HG02798 (cell line): Measurements from ENCODE around the gene PKD1L1.
"Not testable (repeated sequence)": the region's sequence is repeated elsewhere in the genome, so short reads cannot be mapped to it uniquely, and the experiment has no call there.

Source experiments
- ATAC-seq: cut with Tn5 transposase; IDR thresholded peaks from one replicate; pipeline ENCODE4 v1.9.1; 2021; ENCODE audit warnings: mild to moderate bottlenecking; ENCODE audit not compliant: unreplicated experiment, poor library complexity

The PKD1L1 gene

DNA sequence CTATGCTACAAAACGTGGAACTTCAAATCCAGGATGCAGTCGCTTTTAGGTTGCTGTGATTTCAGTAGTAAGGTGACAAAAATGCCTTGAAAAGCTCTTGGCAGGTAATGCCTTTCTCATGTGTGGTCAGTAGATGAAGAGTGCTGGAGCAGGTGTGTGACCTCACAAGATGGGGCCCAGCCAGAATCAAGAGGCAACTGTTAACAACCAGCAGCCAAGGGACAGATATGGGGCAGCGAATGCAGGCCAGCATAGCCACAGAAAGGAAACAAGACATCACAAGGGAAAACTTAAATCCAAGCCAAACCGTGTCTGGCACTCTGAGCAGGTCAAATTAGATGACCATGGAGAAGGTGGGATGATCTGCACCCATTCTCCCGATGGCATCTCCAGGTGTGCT lies 18.9 kb upstream of the PKD1L1 start:
- no peak for ATAC-seq

DNA sequence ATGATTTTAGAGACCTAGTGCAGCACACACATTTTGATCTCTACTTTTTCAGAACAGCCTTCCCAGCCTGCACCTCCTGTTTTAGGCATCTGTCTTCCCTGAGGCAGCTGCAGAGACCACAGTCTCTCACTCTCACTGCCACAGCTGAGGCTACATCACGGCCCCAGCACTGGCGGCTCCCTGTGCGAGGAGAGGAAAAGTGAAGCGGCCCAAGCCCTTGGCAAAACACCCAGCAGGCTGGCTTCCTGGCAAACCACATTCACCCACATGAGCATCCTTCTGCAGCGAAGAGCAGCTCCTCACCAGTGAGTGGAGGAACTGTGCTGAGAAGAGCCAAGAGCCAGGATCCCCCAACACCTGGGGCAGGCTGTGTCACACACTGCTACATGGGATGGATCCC lies 17.2 kb upstream of the PKD1L1 start:
- ATAC-seq: no peak

DNA sequence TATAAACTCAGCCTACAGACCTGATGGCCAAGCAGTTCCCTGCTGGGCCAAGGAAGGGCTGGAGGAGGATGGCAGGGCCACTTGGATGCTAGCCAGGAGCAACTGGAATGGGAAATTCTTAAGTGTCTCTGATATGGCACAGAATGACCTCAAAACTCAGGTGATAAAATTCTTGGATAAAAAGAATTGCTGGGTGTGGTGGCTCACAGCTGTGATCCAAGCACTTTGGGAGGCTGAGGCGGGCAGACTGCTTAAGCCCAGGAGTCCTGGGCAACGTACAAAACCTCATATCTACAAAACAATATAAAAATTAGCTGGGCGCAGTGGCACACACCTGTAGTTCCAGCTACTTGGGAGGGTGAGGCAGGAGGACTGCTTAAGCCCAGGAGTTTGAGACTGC lies 14.0 kb upstream of the PKD1L1 start:
- no peak for ATAC-seq

DNA sequence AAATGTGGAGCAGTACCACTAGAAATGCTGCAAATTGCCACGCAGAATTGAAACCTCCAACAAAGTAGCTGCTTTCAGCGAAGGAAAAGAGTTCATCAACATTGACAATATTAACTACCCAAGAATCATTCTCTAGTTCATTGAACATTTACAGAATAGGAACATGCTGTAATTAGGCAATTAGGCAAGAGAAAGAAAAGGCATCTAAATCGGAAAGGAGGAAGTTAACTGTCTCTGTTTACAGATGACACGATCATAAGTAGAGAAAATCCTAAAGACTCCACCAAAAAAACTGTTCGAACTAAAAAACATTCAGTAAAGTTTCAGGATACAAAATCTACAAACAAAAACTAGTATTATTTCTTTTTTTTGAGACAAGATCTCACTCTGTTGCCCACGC lies 8.9 kb upstream of the PKD1L1 start:
- no peak for ATAC-seq

DNA sequence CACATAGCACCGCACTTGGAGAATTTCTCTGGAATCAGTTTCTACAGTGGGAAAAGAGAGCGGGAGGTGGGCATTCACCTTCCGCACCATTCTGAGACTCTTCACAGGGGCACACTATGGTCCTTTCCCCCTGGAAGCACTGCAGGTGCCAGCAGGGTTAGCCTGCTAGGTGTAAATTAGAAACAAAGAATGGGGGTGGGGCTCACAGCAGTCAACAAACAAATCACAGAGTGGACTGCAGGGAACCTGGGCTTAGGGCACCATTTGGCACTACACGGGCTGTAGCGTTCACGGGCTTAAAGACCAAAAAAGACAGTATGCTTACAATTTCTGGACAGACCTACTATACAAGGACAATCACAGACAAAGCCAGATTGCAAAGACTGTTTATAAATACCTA lies 8.0 kb upstream of the PKD1L1 start:
- ATAC-seq: no peak

DNA sequence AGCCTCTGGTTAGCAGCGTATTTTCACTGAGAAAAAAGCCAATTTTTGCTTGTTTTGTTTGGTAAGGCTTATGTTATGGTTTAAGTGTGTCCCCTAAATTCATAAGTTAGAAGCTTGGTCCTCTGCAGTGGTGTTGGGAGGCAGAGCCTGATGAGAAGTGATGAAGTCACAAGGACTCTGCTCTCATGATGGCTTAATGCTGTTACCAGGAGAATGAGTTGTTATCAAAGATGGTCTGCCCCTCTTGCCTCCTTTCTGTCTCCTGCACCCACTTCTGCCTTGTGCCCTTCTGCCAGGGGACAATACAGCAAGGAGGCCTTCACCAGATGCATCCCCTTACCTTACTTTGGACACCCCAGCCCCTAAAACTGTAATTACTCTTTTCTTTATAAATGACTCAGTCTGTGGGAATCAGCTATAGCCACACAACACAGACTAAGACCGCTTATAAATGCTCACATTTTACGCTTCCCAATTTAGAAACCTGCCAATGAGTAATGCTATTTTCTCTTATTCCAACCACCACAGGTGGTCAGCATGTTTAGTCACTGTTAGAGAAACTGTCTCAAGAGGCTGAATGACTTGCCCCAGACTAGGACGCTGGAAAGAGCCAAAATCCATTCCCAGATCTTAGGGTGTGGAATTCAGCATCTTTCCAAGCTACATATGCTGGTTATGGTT lies 6.1 kb upstream of the PKD1L1 start:
- ATAC-seq: peak; percentile 59

DNA sequence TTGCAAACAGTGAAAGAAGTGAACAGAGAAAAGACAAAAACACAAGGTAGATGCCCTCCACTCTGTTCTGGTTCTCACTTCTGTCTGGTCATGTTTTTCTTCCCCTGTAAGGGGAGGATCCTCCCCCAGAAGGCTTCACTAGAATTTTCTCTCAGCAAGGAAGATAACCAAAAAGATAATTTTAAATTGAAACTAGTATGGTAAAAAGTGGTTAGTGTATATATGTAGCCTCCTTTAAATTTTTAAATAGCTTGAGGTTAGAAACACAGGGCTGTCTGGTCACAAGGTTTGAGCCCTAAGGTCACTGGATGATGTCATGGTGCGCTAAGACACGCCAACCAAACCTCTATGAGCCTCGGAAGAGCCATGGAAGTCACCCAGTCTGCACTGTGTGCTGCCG lies 5.6 kb upstream of the PKD1L1 start:
- peak; percentile 75 for ATAC-seq

DNA sequence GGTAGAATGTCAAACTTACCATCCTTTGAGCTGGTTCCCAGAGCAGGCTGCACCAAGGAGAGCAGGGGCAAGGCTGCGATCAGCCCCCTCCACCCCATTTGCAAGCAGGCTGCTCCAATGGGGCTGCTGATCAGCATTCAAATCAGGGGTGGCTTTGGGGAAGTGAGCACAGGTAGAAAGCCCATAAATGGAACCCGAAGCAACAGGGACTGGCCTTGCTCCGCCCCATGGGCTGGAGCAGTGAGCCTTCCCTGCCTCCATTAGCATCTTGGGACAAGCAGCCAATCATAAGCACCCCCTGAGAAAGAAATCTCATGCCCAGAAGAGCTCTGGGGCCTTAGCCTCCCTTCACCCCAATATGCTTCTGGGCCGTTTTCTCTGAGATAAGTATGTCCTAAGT lies 4.0 kb upstream of the PKD1L1 start:
- no peak for ATAC-seq

DNA sequence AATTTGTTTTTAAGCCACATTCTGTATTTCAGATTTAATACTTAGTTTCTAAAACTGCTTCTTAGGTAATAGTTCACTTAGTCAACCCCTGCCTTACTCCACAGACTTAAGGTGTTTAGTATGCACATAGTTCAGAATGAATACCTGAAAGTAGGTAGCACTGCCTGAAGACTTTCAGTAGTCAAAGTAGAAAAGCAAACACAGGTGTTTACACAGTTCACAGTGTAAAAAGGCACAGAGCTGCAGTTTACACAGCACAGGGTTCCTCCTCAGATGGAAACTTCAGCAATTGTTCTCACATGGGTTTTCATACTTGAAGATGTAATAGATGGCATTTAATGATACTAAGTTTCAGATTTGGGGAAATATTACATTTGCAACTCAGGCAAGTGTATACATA lies 3.1 kb upstream of the PKD1L1 start:
- peak; percentile 24 for ATAC-seq

DNA sequence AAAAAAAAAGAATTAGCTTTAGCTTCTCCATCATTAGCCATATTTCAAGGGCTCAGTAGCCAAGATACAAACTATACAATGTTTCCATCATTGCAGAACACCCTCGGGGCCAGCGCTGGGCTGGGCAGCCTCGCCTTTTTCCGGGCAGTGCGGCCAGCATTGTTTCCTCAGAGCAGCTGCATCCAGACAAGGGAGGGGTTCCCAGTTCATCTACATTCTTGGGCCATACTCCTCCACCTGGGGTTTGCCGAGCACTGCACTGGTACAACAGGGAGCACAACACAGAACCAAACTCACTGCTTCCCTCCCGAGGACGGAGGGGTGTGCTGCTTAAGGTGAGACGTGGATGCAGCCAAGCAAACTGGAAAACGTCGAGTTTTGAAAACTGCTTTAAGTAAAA lies 2.4 kb upstream of the PKD1L1 start:
- ATAC-seq: no peak

DNA sequence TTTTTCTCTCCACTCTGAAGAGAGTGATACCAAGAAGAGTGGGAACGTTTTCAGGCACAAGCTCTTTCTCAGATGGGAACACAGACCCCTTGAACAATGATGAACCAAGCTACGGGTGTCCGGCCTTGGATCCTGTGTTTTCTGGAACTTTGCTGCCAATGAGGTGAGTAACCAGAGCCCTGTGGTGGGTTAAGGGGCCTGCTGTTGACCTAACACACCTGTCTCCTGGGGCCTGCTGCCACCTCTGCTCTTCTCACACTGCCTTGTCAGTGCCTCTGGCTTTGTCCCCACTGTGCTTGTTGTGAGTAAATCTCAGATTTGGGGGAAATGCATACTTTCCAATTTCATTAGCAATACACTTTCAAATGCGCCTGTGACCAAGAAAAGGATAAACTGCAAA lies 1.4 kb upstream of the PKD1L1 start:
- no peak for ATAC-seq

DNA sequence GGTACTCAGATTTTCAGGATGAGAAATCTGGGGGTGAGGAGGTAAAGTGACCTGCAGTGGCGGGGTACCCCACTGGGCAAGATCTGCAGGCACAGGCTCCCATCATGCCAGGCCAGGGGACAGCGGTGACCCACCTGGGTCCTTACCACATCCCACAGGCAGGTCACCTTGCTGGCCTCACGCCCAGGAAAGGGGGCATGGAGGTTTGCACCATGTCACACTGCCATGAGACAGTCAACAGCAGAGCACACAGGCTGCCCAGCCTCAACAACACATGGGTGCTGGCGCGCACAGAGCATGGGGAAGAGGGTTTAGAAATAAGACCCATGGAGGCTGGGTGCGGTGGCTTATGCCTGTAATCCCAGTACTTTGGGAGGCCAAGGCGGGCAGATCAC lies 914 bp downstream of the PKD1L1 start:
- no peak for ATAC-seq

DNA sequence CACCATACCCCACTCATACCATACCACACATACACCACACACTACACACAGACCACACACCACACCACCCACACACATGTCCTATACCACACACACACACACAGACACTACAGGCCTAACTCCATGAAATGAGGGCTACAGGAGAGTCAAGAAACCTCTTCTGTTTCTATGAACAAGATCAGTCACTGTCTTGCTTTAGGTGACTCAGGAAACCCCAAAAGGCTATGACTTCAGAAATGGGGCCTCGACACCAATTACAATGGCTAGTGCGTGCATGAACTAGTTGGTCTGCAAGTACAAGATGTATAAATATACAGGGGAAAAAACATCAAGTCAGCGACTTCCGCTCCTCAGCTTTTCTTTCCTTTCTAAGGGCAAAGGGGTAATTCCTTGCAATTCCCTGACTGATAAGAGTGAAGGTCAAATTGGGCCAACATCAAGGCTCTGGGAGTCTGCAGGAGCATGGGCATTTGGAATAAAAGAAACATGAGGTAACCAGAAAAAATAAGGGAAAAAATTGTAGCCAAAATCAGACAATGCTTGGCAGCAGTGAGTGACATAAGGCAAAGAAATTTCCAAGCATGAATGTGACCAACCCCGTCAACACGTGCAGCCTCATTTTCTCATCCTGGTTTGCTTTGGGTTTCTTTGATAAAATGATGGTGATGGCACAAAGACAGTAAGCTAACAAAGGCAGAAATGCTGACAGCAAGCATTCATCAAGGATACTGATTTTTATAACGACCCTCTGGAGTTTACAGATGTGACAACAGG lies 1.5 kb downstream of the PKD1L1 start:
- no peak for ATAC-seq

DNA sequence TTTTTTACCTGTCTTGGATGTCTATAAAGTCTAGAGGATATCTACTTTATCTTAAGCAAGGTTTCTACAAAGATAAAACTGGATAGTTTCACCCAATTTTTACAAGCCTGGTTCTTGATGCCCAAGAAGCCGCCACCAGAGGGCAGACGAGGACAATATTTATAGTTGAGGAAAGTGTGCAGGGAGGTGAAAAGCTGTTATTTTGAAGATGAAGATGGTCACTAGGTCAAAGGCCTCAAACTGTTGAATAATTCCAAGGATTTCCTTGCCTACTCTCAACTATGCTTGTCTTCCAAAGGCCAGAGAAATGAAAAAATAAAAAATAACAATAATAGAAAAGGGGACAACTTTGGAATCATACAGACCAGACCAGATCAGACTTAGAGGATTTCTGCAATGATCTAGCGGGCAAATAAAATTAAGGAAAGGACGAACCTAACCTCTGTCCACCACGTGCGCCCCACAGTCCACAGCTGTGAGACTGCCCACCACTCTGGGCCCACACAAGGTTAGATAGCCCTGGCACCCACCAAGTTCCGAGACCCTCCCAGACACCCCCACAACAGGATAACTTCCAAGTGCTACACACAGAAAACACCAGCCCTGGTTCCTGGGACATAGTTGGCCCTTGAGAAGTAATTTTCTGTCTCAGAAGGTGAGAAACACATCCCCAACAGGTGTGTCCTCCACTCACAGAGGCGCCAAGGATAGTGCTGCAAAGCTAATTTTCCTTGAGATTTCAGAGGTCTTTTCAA lies 2.8 kb downstream of the PKD1L1 start:
- ATAC-seq: no peak

DNA sequence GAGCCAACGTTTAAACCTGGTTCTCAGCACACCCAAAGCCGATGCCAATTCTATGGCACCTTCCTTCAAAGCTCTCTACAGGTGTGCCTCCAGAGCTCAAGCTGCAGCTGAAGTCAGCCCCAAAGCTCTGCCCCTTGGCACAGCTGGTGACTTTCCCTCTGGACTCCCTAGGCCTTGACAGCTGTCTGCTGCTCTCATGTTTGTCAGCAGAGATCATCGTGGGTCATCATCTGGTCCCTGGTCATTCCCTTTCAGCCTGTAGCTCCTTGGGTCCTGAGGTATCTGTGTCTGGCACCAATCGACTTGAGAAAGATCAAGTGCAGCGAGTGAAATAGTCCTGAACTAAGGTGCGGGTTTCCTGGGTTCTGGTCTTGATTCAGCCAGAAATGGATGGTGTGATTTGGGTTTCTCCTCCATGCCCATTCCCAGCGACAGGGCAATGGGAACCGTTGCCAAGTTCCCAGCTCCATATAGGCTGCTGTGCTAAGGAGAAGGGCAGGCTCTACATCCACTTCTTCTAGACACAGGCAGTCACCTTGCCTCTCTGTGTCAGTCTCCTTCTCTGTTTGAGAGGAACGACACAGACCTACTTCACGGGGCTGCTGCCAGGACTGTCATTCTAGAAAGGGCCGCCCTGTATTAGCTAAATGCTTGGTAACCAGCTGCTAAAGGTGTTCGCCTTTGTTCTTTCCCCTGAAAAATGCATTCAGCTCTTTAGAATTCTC lies 3.6 kb downstream of the PKD1L1 start:
- no peak for ATAC-seq

DNA sequence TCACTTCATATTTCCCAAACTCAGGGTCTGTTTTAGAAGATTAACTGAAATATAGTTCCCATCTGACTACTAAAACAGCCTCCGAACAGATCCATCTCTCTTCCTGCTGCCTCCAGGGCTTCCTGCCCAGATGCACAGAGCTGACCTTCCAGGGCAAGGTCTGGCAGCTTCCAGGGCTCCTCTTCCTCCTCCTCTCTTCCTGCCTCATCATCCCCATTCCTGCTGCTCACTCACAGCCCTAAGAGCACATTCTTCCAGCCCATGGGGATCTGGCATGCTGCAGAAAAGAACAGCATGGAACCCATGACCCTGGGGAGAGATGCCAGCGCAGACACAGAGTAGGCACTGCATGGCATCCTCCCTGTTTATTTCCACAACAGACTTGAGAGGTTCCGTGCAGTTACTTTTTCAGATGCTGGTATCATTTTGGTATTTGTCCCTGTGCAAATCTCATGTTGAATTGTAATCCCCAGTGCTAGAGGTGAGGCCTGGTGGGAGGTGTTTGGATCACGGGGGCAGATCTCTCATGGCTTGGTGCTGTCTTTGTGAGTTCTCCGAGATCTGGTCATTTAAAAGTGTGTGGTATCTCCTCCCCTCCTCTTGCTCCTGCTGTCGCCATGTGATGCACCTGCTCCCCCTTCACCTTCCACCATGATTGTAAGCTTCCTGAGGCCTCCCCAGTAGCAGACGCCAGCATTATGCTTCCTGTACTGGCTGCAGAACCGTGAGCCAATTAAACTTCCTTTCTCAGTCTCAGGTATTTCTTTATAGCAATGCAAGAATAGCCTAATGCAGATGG lies 4.4 kb downstream of the PKD1L1 start:
- ATAC-seq: no peak

DNA sequence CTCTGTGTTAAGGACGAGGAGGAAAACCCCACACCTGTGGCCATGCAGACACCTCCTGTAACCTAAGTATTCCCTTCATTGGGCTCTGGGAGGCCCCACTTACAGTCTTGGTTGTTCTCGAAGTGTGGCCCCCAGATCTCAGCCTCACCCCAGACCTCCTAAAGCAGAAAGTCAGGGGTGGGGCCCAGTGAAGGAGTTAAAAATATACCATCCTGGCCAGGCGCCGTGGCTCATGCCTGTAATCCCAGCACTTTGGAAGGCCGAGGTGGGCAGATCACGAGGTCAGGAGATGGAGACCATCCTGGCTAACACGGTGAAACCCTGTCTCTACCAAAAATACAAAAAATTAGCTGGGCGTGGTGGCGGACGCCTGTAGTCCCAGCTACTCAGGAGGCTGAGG lies 5.6 kb downstream of the PKD1L1 start:
- not testable (repeated sequence) for ATAC-seq

DNA sequence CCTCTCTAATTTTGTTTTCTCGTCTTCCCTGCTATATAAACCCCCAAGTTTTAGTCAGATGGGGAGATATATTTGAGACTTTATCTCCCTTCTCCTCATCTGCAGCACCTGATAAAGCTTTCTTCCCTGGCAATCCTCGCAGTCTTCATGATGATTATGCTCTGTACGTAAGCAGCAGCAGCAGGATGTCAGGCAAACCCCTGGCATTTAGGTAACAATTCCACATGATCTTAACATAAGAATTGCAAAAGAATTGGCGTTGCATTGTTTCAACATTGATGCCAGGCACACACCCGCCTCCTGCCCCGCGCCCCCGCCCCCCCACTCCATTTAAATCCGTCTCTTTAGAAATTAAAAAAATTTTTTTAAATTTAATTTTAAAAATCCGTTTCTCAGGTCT lies 6.1 kb downstream of the PKD1L1 start:
- no peak for ATAC-seq

DNA sequence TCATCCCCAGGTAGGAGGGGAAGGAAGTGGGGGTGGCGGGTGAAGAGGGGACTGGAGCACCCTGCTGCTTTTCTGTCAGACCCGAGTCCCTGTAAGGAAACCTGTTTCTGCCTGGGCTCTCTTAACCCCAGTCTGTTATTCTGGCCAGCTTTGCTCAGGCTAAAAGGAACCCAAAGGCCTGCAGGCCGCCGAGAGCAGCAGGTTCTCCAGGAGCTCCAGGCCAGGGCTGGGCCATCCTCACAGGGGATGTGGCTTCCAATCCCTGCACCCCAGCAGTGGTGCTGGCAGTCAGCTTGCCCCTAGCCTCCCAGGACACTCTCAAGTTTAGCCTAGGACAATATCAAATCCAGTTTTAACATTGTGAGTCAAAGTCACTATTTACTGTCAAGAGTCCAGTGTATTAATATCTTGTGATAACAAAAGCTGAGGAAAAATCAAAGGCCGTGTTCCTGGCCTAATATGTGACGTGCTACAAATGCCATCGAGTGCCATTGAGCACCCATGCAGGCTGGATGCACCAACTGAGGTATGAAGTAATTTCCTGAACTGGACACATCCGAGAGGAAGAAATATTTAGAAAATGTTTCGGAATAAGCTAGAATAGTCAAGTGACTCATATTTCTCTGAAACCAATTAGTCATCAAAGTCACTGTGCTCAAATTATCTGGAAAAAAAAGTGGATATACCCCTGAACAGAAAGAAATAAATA lies 7.0 kb downstream of the PKD1L1 start:
- ATAC-seq: no peak
